Activated CD4-positive, alpha-beta memory T cell treated with anti-CD3 and anti-CD28 coated beads for 36 hours (primary cell): ENCODE measurements around the gene FOCAD. TPM values are rescaled to one million over a fixed set of nuclear protein-coding genes. Genes with fewer than 3 reads are reported as not detected.
"Not testable (repeated sequence)": the region's sequence is repeated elsewhere in the genome, so short reads cannot be mapped to it uniquely, and the experiment has no call there.

Experiments
- CTCF ChIA-PET: fragments of 350-600 bp; sonication (Branson Sonifier 250); formaldehyde crosslinking; loops from one replicate; lab custom pipeline; 2021; ENCODE audit warnings: antibody characterized with exemption, inconsistent platforms; lab: Charles Lee
- POLR2A ChIA-PET: fragments of 350-600 bp; sonication (Branson Sonifier 250); formaldehyde crosslinking; loops from one replicate; lab custom pipeline; 2021; ENCODE audit warnings: antibody characterized with exemption; lab: Charles Lee
- DNase-seq: peaks from one replicate; pipeline ENCODE4 v3.0.0-alpha.2; 2020
- H3K27ac Mint-ChIP-seq: one replicate; pipeline ENCODE4 v1.8.0; 2021; ENCODE audit warnings: mixed read lengths
- H3K27me3 Mint-ChIP-seq: one replicate; pipeline ENCODE4 v1.8.0; 2021; ENCODE audit warnings: mixed read lengths
- H3K36me3 Mint-ChIP-seq: one replicate; pipeline ENCODE4 v1.8.0; 2021; ENCODE audit warnings: mixed read lengths
- H3K4me1 Mint-ChIP-seq: one replicate; pipeline ENCODE4 v1.8.0; 2021; ENCODE audit warnings: low read depth, mixed read lengths
- H3K4me3 Mint-ChIP-seq: one replicate; pipeline ENCODE4 v1.8.0; 2021; ENCODE audit warnings: mild to moderate bottlenecking, mixed read lengths
- H3K9me3 Mint-ChIP-seq: one replicate; pipeline ENCODE4 v1.8.0; 2021; ENCODE audit warnings: mixed read lengths
- intact Hi-C: fragments of 100-400 bp; cut with micrococcal nuclease; formaldehyde crosslinking; loops from one replicate; pipeline ENCODE4 v1.15.1; 2023
- total RNA-seq, 2 experiments: library from RNA; stranded (reverse); gene quantifications; one replicate each; pipeline ENCODE4 v1.2.3, GENCODE V29; 2021

The FOCAD gene
- total RNA-seq, 2 experiments from 2014 or later: 35.4 to 37.1 TPM

- ChIA-PET CTCF (interaction anchor here (1.4 kb wide), 1 partner anchor 27 kb away, joined by 4 read pairs; no protein-coding TSS in a partner anchor), POLR2A (no interaction called here)
- peaks cover 5% of the 10 kb centered on the region for H3K27me3 Mint-ChIP-seq
- intact Hi-C loops: no loop called here
- H3K27ac Mint-ChIP-seq: no peak overlapping the region
- H3K4me1 Mint-ChIP-seq: peaks cover 3% of the 10 kb centered on the region
- no peak overlapping the region for H3K4me3 Mint-ChIP-seq
- no peaks in the 10 kb centered on the region for H3K36me3 Mint-ChIP-seq
- H3K9me3 Mint-ChIP-seq: no peaks in the 10 kb centered on the region
- DNase-seq: no peak
Observed at GRCh38 chr9:20651939-20652338, 32.1 kb upstream of the FOCAD start.

GRCh38 chr9:20658246-20658667, 25.8 kb upstream of the FOCAD start:
- H3K27me3 Mint-ChIP-seq, H3K4me3 Mint-ChIP-seq, H3K9me3 Mint-ChIP-seq, H3K4me1 Mint-ChIP-seq, CTCF ChIA-PET, H3K36me3 Mint-ChIP-seq: not testable (repeated sequence)
- H3K27ac Mint-ChIP-seq: peak overlapping the region; percentile 72
- POLR2A ChIA-PET: interaction anchor here (0.6 to 1.0 kb wide), 2 partner anchors 25 to 36 kb away, joined by 3 to 4 read pairs; partner anchors contain the start of genes FOCAD and MLLT3
- DNase-seq: peak; percentile 60
- intact Hi-C loops: loop anchor here (2.0 kb wide), 1 partner anchor 27 kb away; the partner anchor contains the start of gene FOCAD

GRCh38 chr9:20658677-20659473, 25.2 kb upstream of the FOCAD start:
- Mint-ChIP-seq H3K36me3 (no peaks in the 10 kb centered on the region), H3K27me3 (no peaks in the 10 kb centered on the region), H3K27ac (peak overlapping the region; percentile 72), H3K4me3 (no peak overlapping the region), H3K4me1 (peaks cover 4% of the 10 kb centered on the region), H3K9me3 (no peaks in the 10 kb centered on the region)
- POLR2A ChIA-PET: interaction anchor here (0.6 to 1.0 kb wide), 2 partner anchors 25 to 36 kb away, joined by 3 to 4 read pairs; partner anchors contain the start of genes FOCAD and MLLT3
- DNase-seq: no peak
- CTCF ChIA-PET: interaction anchor here (0.6 to 0.9 kb wide), 3 partner anchors 14 to 452 kb away, joined by 3 to 5 read pairs (median 3); no protein-coding TSS in a partner anchor
- intact Hi-C loops: loop anchor here (2.0 kb wide), 1 partner anchor 26 kb away; the partner anchor contains the start of gene FOCAD

GRCh38 chr9:20659474-20659967, 24.5 kb upstream of the FOCAD start:
- intact Hi-C loops: loop anchor here (2.0 kb wide), 1 partner anchor 25 kb away; the partner anchor contains the start of gene FOCAD
- Mint-ChIP-seq H3K4me3 (no peak overlapping the region), H3K9me3 (no peaks in the 10 kb centered on the region), H3K36me3 (no peaks in the 10 kb centered on the region), H3K27ac (no peak overlapping the region), H3K27me3 (no peaks in the 10 kb centered on the region), H3K4me1 (peaks cover 4% of the 10 kb centered on the region)
- ChIA-PET CTCF (interaction anchor here (0.6 to 1.0 kb wide), 4 partner anchors 15 to 452 kb away, joined by 3 to 5 read pairs (median 3); no protein-coding TSS in a partner anchor), POLR2A (interaction anchor here (1.0 kb wide), 1 partner anchor 37 kb away, joined by 3 read pairs; the partner anchor contains the start of gene MLLT3)
- DNase-seq: no peak

- DNase-seq: no peak
- Mint-ChIP-seq H3K27ac (no peak overlapping the region), H3K27me3 (no peaks in the 10 kb centered on the region), H3K4me3 (no peak overlapping the region), H3K36me3 (no peaks in the 10 kb centered on the region), H3K9me3 (no peaks in the 10 kb centered on the region), H3K4me1 (peaks cover 2% of the 10 kb centered on the region)
- POLR2A ChIA-PET: interaction anchor here (0.9 kb wide), 1 partner anchor 40 kb away, joined by 5 read pairs; the partner anchor contains the start of gene MLLT3
- CTCF ChIA-PET: no interaction called here
- intact Hi-C loops: no loop called here
Observed at GRCh38 chr9:20662156-20662555, 21.9 kb upstream of the FOCAD start.

GRCh38 chr9:20663133-20663532, 20.9 kb upstream of the FOCAD start:
- ChIA-PET POLR2A (no interaction called here), CTCF (no interaction called here)
- Mint-ChIP-seq H3K36me3 (no peaks in the 10 kb centered on the region), H3K4me3 (no peak overlapping the region), H3K27me3 (no peaks in the 10 kb centered on the region), H3K27ac (no peak overlapping the region), H3K9me3 (no peaks in the 10 kb centered on the region), H3K4me1 (peaks cover 2% of the 10 kb centered on the region)
- DNase-seq: no peak
- intact Hi-C loops: no loop called here

GRCh38 chr9:20664501-20664900, 19.6 kb upstream of the FOCAD start:
- no peak overlapping the region for H3K27ac Mint-ChIP-seq
- no peak for DNase-seq
- H3K36me3 Mint-ChIP-seq: no peaks in the 10 kb centered on the region
- no peaks in the 10 kb centered on the region for H3K9me3 Mint-ChIP-seq
- H3K4me1 Mint-ChIP-seq: peaks cover 2% of the 10 kb centered on the region
- H3K27me3 Mint-ChIP-seq: no peaks in the 10 kb centered on the region
- CTCF ChIA-PET: no interaction called here
- POLR2A ChIA-PET: no interaction called here
- H3K4me3 Mint-ChIP-seq: no peak overlapping the region
- intact Hi-C loops: no loop called here

GRCh38 chr9:20670395-20670794, 13.7 kb upstream of the FOCAD start:
- H3K4me3 Mint-ChIP-seq: no peak overlapping the region
- H3K4me1 Mint-ChIP-seq: no peaks in the 10 kb centered on the region
- DNase-seq: no peak
- no peak overlapping the region for H3K27ac Mint-ChIP-seq
- no peaks in the 10 kb centered on the region for H3K27me3 Mint-ChIP-seq
- intact Hi-C loops: no loop called here
- POLR2A ChIA-PET: no interaction called here
- CTCF ChIA-PET: interaction anchor here (1.0 kb wide), 1 partner anchor 271 kb away, joined by 3 read pairs; no protein-coding TSS in a partner anchor
- H3K36me3 Mint-ChIP-seq: no peaks in the 10 kb centered on the region
- H3K9me3 Mint-ChIP-seq: no peaks in the 10 kb centered on the region

- Mint-ChIP-seq H3K27me3 (no peaks in the 10 kb centered on the region), H3K9me3 (no peaks in the 10 kb centered on the region), H3K4me3 (no peak overlapping the region), H3K27ac (no peak overlapping the region), H3K4me1 (no peaks in the 10 kb centered on the region), H3K36me3 (no peaks in the 10 kb centered on the region)
- ChIA-PET CTCF (no interaction called here), POLR2A (no interaction called here)
- no peak for DNase-seq
- intact Hi-C loops: no loop called here
Observed at GRCh38 chr9:20671635-20672034, 12.4 kb upstream of the FOCAD start.

GRCh38 chr9:20673537-20673936, 10.5 kb upstream of the FOCAD start:
- H3K36me3 Mint-ChIP-seq, H3K9me3 Mint-ChIP-seq, POLR2A ChIA-PET, H3K4me3 Mint-ChIP-seq, H3K27ac Mint-ChIP-seq, H3K4me1 Mint-ChIP-seq, H3K27me3 Mint-ChIP-seq, DNase-seq, intact Hi-C loops: not testable (repeated sequence)
- CTCF ChIA-PET: interaction anchor here (0.7 to 1.2 kb wide), 2 partner anchors 48 to 84 kb away, joined by 3 read pairs; no protein-coding TSS in a partner anchor

GRCh38 chr9:20681467-20681866, 2.6 kb upstream of the FOCAD start:
- Mint-ChIP-seq H3K27ac (no peak overlapping the region), H3K4me3 (no peak overlapping the region), H3K27me3 (no peaks in the 10 kb centered on the region), H3K9me3 (no peaks in the 10 kb centered on the region), H3K4me1 (peaks cover 19% of the 10 kb centered on the region), H3K36me3 (no peaks in the 10 kb centered on the region)
- ChIA-PET CTCF (interaction anchor here (0.6 to 2.1 kb wide), 2 partner anchors 22 to 57 kb away, joined by 3 to 7 read pairs; no protein-coding TSS in a partner anchor), POLR2A (no interaction called here)
- DNase-seq: no peak
- intact Hi-C loops: loop anchor here (5.0 to 10.0 kb wide), 2 partner anchors 174 to 1153 kb away; no protein-coding TSS in a partner anchor
